HG03432 (cell line): ENCODE results near the gene CIC.

Experiments used
- ATAC-seq: cut with Tn5 transposase; IDR thresholded peaks from one replicate; pipeline ENCODE4 v1.9.1; 2021; ENCODE audit warnings: mild to moderate bottlenecking, moderate library complexity; ENCODE audit not compliant: unreplicated experiment

Gene CIC

GRCh38 chr19:42275103-42275502 is 6.1 kb downstream of the CIC start:
- no peak for ATAC-seq

DNA sequence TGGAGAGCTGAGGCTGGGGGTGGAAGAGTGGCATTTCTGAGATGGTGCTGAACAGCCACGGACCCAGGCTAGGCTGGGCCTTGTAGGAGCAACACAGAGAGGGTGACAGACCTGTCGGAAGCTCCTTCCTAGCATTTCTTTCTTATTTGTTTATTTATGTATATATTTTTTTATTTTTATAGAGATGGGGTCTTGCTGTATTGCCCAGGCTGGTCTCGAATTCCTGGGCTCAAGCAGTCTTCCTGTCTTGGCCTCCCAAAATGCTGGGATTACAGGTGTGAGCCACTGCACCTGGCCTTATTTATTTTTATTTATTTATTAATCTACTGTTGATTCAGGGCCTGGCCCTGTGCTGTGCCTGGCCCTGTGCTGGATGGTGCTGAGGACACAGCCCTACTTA is 6.5 kb downstream of the CIC start:
- no peak for ATAC-seq

- no peak for ATAC-seq
Measured at GRCh38 chr19:42276284-42276683, 7.2 kb downstream of the CIC start.

DNA sequence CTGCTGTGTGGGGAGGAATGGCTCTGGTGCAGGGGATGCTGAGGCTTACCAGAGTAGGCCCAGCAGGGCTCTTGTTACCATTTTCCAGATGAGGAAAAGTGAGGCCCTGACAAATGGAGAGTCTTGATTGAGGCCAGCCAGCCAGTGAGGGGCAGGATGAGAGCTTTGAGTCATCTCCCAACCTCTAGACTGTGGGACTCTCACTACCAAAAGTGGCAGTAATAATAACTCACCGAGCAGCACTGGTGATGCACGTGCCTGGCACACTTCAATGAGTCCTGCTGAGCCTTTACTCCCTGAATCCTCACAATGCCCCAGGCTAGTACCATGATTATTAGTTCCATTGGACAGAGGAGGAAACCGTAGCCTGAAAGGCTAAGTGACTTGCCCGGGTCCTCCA is 7.8 kb downstream of the CIC start:
- ATAC-seq, result no peak

- ATAC-seq, result no peak
Measured at GRCh38 chr19:42277821-42278451, 8.9 kb downstream of the CIC start.

DNA sequence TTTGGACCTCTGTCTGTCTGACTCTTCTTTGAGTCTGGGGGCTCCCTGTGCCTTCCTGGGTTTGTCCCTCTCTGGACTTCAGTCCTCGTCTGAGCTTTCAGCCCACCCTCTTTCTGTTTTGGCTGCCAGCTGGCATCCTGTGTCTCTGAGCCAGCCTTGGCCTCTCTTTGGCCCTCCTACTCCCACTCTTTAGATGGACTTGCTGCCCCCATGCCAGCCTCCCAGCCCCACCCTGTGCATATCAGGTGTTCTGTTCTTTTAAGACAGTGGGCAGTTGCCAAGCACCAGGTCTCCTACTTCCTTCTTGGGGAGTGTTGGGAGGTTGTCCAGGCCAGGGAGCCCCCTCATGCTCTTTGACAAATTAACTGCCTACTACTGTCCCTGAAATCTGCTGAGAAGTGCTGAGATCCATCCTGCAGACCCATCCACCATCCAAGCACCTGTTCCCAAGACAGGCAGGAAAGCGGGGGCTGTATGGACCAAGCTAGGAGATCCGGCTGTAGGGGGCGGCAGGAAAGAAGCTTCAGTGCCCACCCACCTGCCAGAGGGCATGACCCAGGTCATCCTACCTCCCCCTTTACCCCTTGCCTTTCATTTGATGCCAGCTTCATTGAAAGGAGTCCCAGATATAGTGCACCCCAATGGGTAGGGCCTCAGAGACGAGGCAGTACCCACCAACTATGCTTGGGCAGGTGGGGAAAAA is 9.6 kb downstream of the CIC start:
- no peak for ATAC-seq

GRCh38 chr19:42279155-42279901 is 10.3 kb downstream of the CIC start:
- no peak for ATAC-seq

GRCh38 chr19:42279902-42280814 is 11.1 kb downstream of the CIC start:
- peak; percentile 39 for ATAC-seq

DNA sequence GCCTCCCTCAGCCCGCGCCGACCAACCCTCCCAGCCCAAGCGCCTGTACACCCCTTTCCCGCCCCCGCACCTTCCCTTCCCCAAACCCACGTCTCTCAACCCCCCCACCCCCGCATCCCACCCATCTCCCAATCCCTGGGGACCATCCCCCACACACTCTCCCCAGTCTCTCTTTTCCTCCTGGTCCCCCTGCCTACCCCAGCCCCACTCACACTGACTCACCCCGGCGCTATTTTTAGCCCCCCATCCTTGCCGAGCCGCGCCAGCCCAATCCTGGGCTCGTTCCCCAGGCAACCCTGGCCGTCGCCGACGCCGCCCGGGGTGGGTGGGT is 11.7 kb downstream of the CIC start:
- ATAC-seq, result no peak

- no peak for ATAC-seq
Measured at GRCh38 chr19:42281146-42281826, 12.2 kb downstream of the CIC start.

- no peak for ATAC-seq
Measured at GRCh38 chr19:42281827-42282762, 13.0 kb downstream of the CIC start.

DNA sequence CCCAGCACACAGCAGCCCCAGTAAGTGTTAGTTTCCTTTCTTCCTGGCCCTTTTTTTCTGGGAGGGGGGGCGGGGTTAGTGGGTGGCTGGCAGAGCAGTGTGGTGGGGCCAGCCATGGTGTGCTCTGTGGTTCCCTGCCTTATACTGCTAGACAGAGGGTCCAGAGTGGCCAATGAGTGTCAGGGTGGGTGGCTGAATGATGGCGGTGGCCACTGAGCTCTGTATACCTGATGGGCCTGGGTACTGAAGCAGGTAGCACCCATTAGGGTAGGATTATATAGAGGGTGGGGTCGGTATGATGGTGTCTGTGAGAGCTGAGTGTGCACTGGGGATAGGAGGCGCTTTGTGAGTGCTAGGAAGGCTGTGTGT is 13.8 kb downstream of the CIC start:
- ATAC-seq, result no peak

DNA sequence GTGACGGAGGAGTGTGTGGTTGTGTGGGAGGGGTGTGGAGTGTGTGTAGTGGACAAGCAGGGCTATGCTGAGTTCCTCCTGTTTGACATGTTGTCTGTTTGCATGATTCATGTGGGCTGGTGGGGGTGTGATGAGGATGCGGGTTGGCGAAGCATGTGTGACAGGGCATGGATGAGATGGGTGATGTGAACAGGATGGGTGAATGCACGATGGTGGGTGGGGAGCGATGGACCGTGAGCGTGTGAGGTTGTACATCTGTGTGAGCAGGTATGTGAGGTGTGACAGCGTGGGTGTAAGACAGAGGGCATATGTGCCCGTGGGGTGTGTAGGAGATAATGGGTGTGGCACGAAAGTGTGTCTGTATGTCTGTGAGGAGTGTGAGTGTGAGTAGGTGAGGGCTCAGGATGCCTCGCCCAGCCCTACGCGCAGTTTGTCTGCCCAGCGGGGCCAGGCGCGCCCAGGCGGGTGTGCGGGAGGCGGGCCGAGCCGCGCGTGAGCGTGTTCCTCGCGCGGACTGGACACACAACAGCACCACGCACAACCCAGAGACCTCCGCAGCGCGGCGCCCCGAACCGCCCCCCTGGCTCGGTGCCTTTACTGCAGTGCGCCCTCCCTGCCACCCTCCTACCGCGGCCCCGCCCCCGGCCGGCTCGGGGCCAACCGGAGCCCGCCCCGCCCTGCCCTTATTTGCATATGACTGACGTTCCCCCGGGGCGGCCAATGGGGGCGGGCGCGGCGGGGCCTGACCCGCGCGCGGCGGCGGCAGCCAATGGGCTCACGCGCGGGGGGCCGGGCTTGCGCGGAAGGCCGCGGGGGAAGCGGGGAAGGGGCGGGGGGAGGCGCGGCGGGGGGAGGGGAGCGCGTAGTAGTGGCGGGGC is 14.4 kb downstream of the CIC start:
- peak; percentile 42 for ATAC-seq

DNA sequence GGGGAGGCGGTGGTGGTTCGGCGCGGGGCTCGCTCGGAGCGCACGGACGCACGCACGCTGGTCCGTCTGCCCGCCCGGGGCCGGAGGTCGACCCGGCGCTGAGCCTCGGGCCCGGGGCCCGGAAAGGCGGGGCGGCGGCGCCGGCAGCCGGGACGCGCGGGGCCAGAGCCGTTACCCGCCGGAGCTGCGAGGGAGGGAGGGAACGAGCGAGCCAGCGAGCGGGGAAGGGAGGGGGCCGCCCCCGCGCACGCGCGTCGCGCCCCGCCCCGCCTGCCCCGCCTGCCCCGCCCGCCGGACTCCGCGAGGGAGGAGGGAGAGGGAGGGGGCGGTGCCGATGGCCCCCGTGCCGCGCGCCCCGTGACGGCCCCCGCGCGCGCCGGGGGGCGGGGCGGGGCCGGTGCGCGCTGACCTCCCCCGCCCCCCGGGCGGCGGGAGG is 15.0 kb downstream of the CIC start:
- peak; percentile 35 for ATAC-seq

- ATAC-seq, result no peak
Measured at GRCh38 chr19:42284591-42285341, 15.7 kb downstream of the CIC start.

GRCh38 chr19:42285541-42285941 is 16.5 kb downstream of the CIC start:
- no peak for ATAC-seq

DNA sequence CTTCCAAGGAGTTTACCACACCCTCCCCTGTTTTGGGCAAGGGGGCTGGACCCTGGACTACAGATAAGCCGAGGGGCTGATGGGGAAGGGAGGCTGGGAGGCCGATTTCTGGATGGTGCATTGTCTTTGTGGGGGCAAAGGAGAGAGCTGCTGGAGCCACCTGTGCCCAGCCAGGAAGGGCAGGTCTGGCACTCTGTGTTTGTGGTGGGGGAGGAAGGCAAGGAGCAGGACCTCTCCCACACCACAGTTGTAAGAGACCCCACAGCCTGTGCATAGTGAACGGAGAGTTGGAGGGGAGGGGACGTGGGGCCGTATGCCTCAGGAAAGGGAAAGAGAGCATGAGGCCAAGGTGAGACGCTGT is 16.9 kb downstream of the CIC start:
- ATAC-seq, result no peak
